ENCODE results near the gene MRPS24. TPM values are rescaled to one million over a fixed set of nuclear protein-coding genes. Genes with fewer than 3 reads are reported as not detected.

MRPS24 gene
- total and polyA plus RNA-seq, 2 donors (not counting 3 experiments of a cell fraction or from before 2014, with no cell fraction given), result 105 to 279 TPM

- BruUV-seq (replicated peaks), result no TSS peak
- Histone ChIP-seq H3K4me3 (replicated peaks in 1 of 3; ENCODE audit: insufficient read depth in 1 of 3, low read depth in 1 of 3, low read length in 3 of 3) (peak within 1 kb of the TSS; percentile 59 to 72 (median 69)), H3K79me2 (ENCODE audit: control insufficient read depth, insufficient read depth, low read length) (peaks cover 34% of the 10 kb centered on the region), H3K4me1 (ENCODE audit: control insufficient read depth, extremely low read depth, insufficient read depth, low read length) (peaks cover 8% of the 10 kb centered on the region), H3K9me1 (replicated peaks; ENCODE audit: control insufficient read depth, extremely low read depth, insufficient read depth, low read length) (no peaks in the 10 kb centered on the region), H3K9ac (replicated peaks; ENCODE audit: extremely low read depth, insufficient read depth, low read length) (peak within 1 kb of the TSS; percentile 68), H3K9me3 (replicated peaks; ENCODE audit: control insufficient read depth, insufficient read depth, low read length) (no peaks in the 10 kb centered on the region), H3K36me3 (ENCODE audit: control insufficient read depth in 2 of 2, extremely low read depth in 1 of 2, insufficient read depth in 2 of 2, low read length in 2 of 2) (no peaks in the 10 kb centered on the region), H2AFZ (ENCODE audit: low read depth, low read length) (peak within 1 kb of the TSS; percentile 97), H3K4me2 (ENCODE audit: insufficient read depth, low read length) (peak within 1 kb of the TSS; percentile 90), H3K27ac (ENCODE audit: insufficient read depth, low read depth, low read length) (peak within 1 kb of the TSS; percentile 19), H3K27me3 (ENCODE audit: control insufficient read depth in 2 of 2, insufficient read depth in 2 of 2, low read length in 2 of 2) (no peaks in the 10 kb centered on the region), H4K20me1 (replicated peaks; ENCODE audit: control insufficient read depth, extremely low read depth, insufficient read depth, low read length) (no peaks in the 10 kb centered on the region)
- CTCF ChIA-PET, result no interaction called here
- FAIRE-seq (no peak), DNase-seq (ENCODE audit: low read depth, low spot score) (peak; percentile 26)
- no peak for TF ChIP-seq FOS (IDR thresholded peaks at IDR 0.05; ENCODE audit: borderline replicate concordance, insufficient read depth, low read length)
- TF ChIP-seq CTCF (IDR thresholded peaks at IDR 0.05; ENCODE audit: extremely low read depth in 1 of 2, insufficient read depth in 1 of 2, low read depth in 1 of 2, low read length in 2 of 2), result no peak
- peak; percentile 75 for TF ChIP-seq POLR2A (IDR thresholded peaks at IDR 0.05; ENCODE audit: low read depth, low read length)
- TF ChIP-seq POLR2AphosphoS5 (IDR thresholded peaks at IDR 0.05; ENCODE audit: insufficient read depth, low read depth, low read length), result peak; percentile 65
- dilution Hi-C loops (cut with MboI; ENCODE audit: extremely low pct_ligation_motif_present, low sequenced_read_pairs), result no loop called here
- POLR2A ChIA-PET, result no interaction called here
- intact Hi-C loops (cut with micrococcal nuclease), result loop anchor here (1.0 to 5.0 kb wide), 3 partner anchors 20 to 334 kb away; partner anchors contain the start of genes MRPS24 and UBE2D4
Measured at GRCh38 chr7:43906331-43907010, 37.2 kb upstream of the MRPS24 start, which contains the start of gene URGCP. Gene URGCP (minus strand): TSS chr7:43906596. CDS start chr7:43906575, 21 bp downstream.

- no TSS peak for BruUV-seq (replicated peaks)
- peaks cover 38% of the 10 kb centered on the region for H3K79me2 ChIP-seq (ENCODE audit: control insufficient read depth, insufficient read depth, low read length)
Measured at GRCh38 chr7:43905956-43906330, 36.6 kb upstream of the MRPS24 start.

More at GRCh38 chr7:43905956-43906330, 36.6 kb upstream of the MRPS24 start:
- H3K27ac ChIP-seq (ENCODE audit: insufficient read depth, low read depth, low read length), result peak overlapping the region; percentile 19
- TF ChIP-seq MYC (IDR thresholded peaks at IDR 0.05; ENCODE audit: low read depth, low read length), result no peak
- TF ChIP-seq MAX (IDR thresholded peaks at IDR 0.05; ENCODE audit: insufficient read depth, insufficient read length), result no peak
- TF ChIP-seq FOS (IDR thresholded peaks at IDR 0.05; ENCODE audit: borderline replicate concordance, insufficient read depth, low read length), result no peak
- no peak for TF ChIP-seq POLR2A (IDR thresholded peaks at IDR 0.05; ENCODE audit: low read depth, low read length)
- TF ChIP-seq POLR2AphosphoS5 (IDR thresholded peaks at IDR 0.05; ENCODE audit: insufficient read depth, low read depth, low read length), result no peak
- TF ChIP-seq EZH2 (IDR thresholded peaks at IDR 0.05; ENCODE audit: borderline replicate concordance, low read depth, low read length, severe bottlenecking), result no peak
- no peak for TF ChIP-seq GATA2 (IDR thresholded peaks at IDR 0.05; ENCODE audit: insufficient read depth, insufficient read length, low read depth, low read length)
- no peak for TF ChIP-seq CTCF (IDR thresholded peaks at IDR 0.05; ENCODE audit: extremely low read depth in 1 of 2, insufficient read depth in 1 of 2, low read depth in 1 of 2, low read length in 2 of 2)
- no peak for TF ChIP-seq JUN (IDR thresholded peaks at IDR 0.05; ENCODE audit: borderline replicate concordance, insufficient read depth, insufficient read length, low read depth)
- CTCF ChIA-PET, result interaction anchor here (1.0 kb wide), 2 partner anchors 12 to 26 kb away, joined by 3 to 7 read pairs; no protein-coding TSS in a partner anchor
- H3K4me1 ChIP-seq (ENCODE audit: control insufficient read depth, extremely low read depth, insufficient read depth, low read length), result peaks cover 8% of the 10 kb centered on the region
- H3K9me3 ChIP-seq (replicated peaks; ENCODE audit: control insufficient read depth, insufficient read depth, low read length), result no peaks in the 10 kb centered on the region
- H2AFZ ChIP-seq (ENCODE audit: low read depth, low read length), result peak overlapping the region; percentile 51
- H3K9me1 ChIP-seq (replicated peaks; ENCODE audit: control insufficient read depth, extremely low read depth, insufficient read depth, low read length), result no peaks in the 10 kb centered on the region
- peak overlapping the region; percentile 56 to 69 (median 59) for H3K4me3 ChIP-seq (replicated peaks in 1 of 3; ENCODE audit: insufficient read depth in 1 of 3, low read depth in 1 of 3, low read length in 3 of 3)
- POLR2A ChIA-PET, result no interaction called here
- H3K9ac ChIP-seq (replicated peaks; ENCODE audit: extremely low read depth, insufficient read depth, low read length), result peak overlapping the region; percentile 68
- dilution Hi-C loops (cut with MboI; ENCODE audit: extremely low pct_ligation_motif_present, low sequenced_read_pairs) (no loop called here), intact Hi-C loops (cut with micrococcal nuclease) (loop anchor here (1.0 to 5.0 kb wide), 3 partner anchors 20 to 334 kb away; partner anchors contain the start of genes MRPS24 and UBE2D4)
- FAIRE-seq (peak; percentile 43), DNase-seq (ENCODE audit: low read depth, low spot score) (peak; percentile 48)
- H4K20me1 ChIP-seq (replicated peaks; ENCODE audit: control insufficient read depth, extremely low read depth, insufficient read depth, low read length), result no peaks in the 10 kb centered on the region
- H3K36me3 ChIP-seq (ENCODE audit: control insufficient read depth in 2 of 2, extremely low read depth in 1 of 2, insufficient read depth in 2 of 2, low read length in 2 of 2), result no peaks in the 10 kb centered on the region
- no peaks in the 10 kb centered on the region for H3K27me3 ChIP-seq (ENCODE audit: control insufficient read depth in 2 of 2, insufficient read depth in 2 of 2, low read length in 2 of 2)
- peak overlapping the region; percentile 90 for H3K4me2 ChIP-seq (ENCODE audit: insufficient read depth, low read length)
